CD4-positive, alpha-beta T cell treated with Interleukin-17A for 4 hours (primary cell): Measurements from ENCODE around the gene EXOC3L2.

Experiments
- DNase-seq: peaks from one replicate; pipeline ENCODE4 v3.0.0-alpha.2; 2020; ENCODE audit warnings: mixed read lengths

EXOC3L2 gene

GRCh38 chr19:45218911-45219743, 26.1 kb downstream of the EXOC3L2 start:
- DNase-seq = no peak

DNA sequence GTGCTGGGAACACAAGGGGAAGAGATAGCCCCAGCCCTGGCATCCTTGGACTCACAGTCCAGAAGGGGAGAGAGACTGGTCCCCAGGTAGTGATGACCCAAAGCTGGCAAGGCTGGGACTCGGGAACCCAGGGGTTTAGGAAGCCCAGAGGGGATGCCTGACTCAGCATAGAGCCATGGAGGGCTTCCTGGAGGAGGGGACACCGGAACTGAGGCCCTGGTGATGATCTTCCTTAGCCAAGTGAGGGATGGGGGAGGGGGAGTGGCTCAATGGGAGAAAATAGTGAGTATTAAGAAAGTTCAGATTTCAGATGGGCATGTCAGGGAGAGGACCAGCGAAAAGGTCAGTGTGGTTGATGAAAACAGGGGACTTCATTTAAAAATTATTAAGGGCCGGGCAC, 26.8 kb downstream of the EXOC3L2 start:
- DNase-seq = no peak

DNA sequence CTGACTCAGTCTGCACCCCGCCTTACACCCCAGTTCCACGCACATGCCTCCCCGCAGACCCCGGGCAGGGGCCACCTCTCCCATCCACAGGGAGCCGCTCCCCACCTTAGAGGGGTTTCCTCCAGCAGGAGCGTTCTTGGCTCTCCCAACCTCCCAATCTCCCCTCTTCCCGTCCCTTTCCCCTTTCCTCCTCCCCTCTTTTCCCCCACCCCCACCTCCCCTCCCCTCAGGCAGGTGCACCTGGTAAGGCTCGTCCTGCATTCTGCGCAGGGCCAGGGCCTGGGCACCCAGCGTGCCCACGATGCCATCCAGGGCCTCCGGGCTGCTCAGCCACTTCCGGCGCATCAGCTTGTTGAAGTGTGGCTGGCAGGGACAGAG, 27.3 kb downstream of the EXOC3L2 start:
- DNase-seq = no peak

GRCh38 chr19:45217193-45217956, 27.8 kb downstream of the EXOC3L2 start:
- no peak for DNase-seq

DNA sequence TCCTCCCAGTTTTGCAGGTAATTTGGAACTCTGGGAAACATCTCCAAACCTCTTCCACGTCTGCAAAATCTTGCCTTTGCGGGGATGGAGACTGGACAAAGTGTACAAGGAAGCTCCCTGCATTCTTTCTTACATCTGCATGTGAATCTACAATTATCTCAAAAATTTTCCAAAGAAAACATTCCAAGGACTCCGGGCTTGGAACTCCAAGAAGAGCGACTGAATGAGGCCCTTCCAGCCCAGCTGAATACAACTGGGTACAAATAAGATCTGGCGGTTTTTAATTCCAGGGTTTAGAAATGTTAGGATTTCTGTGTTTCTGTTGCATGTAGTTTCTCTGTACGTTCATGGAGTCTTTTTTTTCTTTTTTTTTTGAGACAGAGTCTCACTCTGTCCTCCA, 28.5 kb downstream of the EXOC3L2 start:
- no peak for DNase-seq

- no peak for DNase-seq
Observed at GRCh38 chr19:45215391-45216191, 29.6 kb downstream of the EXOC3L2 start.

DNA sequence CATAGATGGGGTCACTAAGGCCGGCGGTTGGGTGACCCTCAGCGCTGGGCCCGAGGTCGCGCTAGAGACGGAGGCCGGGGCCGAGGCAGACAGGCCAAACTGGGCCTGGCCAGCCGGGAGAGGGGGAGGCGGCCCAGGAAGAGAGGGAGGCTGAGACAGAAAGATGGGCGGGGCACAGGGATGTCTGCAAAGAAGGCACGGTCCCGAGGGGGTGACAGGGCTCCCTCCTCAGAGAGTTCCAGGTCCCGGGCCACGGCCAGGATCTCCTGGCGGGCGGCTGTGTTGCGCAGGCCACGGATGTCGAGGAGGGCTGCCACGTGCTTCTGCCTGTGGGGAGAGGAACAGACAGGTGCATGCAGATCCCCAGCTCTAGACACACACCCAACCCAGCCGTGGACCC, 32.2 kb downstream of the EXOC3L2 start:
- DNase-seq = no peak

- no peak for DNase-seq
Observed at GRCh38 chr19:45211751-45212381, 33.3 kb downstream of the EXOC3L2 start.

DNA sequence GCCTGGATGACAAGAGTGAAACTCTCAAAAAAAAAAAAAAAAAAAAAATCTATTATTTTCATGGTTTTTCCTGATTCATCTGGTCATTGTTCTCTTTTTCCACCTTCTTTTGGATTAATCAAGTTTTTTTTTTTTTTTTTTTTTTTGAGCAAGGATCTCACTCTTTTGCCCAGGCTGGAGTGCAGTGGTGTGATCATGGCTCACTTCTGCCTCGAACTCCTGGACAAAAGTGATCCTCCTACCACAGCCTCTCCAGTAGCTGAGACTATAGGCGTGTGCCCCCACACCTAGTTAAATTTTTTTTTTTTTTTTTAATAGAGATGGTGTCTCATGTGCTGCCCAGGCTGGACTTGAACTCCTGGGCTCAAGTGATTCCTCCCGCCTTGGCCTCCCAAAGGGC, 38.9 kb downstream of the EXOC3L2 start:
- DNase-seq = no peak

DNA sequence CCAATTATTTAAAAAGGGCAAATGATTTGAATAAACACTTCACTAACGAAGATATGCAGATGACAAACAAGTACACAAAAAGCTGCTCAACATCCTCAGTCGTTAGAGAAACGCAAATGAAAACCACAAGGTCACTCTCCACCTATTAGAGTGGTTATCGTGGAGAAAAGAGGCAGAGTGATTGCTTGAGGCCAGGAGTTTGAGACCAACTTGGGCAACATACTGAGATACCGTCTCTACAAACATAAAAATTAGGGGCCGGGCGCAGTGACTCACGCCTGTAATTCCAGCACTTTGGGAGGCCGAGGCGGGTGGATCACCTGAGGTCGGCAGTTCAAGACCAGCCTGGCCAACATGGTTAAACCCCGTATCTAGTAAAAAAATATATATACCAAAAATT, 39.4 kb downstream of the EXOC3L2 start:
- no peak for DNase-seq

DNA sequence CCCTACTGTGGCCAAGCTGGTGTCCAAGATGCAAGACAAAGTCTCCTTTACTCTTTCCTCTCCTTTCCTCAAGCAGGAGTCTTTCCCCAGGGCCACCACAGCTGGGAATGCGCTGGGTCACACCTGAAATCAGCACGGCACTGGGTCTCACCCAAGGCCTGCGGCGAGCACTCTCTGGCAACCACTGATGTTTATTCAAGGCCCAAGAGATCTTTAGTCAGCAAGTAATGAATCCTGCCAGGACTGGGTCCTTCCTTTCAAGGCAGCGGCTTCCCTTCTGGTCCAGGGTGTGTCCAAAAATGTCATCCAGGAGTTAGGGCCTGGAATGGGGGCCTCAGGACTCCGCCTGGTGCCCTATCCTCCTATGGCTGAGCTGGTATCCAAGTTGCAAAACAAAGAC, 42.6 kb downstream of the EXOC3L2 start:
- no peak for DNase-seq

DNA sequence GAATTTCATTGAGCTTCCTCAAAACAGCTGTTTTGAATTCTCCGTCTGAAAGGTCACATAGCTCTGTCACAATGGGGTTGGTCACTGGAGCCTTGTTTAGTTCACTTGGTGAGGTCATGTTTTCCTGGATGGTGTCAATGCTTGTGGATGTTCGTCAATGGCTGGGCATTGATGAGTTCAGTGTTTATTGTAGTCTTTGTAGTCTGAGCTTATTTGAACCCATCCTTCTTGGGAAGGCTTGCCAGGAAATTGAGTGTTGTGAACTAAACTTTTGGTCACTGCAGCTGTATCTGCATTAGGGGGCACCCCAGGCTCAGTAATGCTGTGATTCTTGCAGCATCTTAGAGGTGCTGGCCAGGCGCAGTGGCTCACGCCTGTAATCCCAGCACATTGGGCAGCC, 44.6 kb downstream of the EXOC3L2 start:
- DNase-seq = no peak

GRCh38 chr19:45195764-45196163, 49.4 kb downstream of the EXOC3L2 start:
- no peak for DNase-seq

DNA sequence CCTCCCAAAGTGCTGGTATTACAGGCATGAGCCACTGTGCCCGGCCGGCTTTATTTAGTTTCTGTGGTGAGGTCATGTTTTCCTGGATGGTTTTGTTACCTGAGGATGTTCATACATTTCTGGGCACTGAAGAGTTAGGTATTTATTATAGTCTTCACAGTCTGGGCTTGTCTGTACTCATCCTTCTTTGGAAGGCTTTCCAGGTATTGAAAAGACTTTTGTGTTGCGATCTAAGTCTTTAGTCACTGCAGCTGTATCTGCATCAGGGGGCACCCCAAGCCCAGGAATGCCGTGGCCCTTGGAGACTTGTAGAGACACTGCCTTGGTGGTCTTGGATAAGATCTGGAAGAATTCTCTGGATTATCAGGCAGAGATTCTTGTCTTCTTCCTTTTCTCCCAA, 53.8 kb downstream of the EXOC3L2 start:
- DNase-seq = no peak

- no peak for DNase-seq
Observed at GRCh38 chr19:45189971-45190370, 55.2 kb downstream of the EXOC3L2 start.

GRCh38 chr19:45187421-45188100, 57.6 kb downstream of the EXOC3L2 start:
- DNase-seq = peak; percentile 43

- no peak for DNase-seq
Observed at GRCh38 chr19:45186509-45187334, 58.5 kb downstream of the EXOC3L2 start.

DNA sequence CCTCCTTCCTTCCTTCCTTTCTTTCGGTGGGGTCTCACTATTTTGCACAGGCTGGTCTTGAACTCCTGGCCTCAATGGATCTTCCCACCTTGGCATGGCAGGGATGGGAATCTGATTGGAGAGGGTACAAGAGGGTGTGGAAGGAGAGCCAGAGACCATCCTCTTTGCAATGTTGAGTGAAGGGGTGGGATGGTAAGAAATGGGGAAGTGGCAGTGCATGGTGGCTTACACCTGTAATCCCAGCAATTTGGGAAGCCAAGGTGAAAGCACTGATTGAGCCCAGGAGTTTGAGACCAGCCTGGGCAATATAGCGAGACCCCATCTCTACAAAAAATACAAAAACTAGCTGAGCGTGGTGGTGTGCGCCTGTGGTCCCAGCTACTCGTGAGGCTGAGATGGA, 61.1 kb downstream of the EXOC3L2 start:
- DNase-seq = no peak

DNA sequence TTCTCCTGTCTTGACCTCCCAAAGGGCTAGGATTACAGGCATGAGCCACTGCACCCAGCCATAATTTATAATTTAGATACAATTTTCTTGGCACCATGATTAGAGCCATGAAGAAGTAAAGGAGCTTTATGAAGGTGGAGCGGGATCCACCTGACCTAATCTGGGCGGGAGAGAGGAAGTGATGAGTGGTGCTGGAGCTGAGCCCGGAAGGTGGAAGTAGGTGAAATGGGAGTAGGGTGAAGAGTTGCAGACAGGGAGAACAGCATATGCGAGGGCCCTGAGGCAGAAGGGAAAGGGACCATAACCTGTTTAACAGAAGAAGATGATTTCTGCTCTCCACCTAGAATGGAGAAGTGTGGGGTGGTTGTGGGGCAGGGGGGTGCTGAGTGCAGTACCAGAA, 62.4 kb downstream of the EXOC3L2 start:
- DNase-seq = no peak

GRCh38 chr19:45180936-45181335, 64.3 kb downstream of the EXOC3L2 start:
- no peak for DNase-seq

- no peak for DNase-seq
Observed at GRCh38 chr19:45179892-45180370, 65.3 kb downstream of the EXOC3L2 start.
